SKM-1 (cell line): ENCODE measurements around the gene GPR180.

ENCODE experiments used
- DNase-seq: peaks from one replicate; lab custom pipeline; 2025; ENCODE audit not compliant: unreplicated experiment; lab: John Stamatoyannopoulos, UW

Gene GPR180

GRCh38 chr13:94601446-94602431 lies at the start of gene GPR180:
Gene GPR180 (plus strand): TSS chr13:94601857. CDS start chr13:94601928, 71 bp downstream.
- peak; percentile 96 for DNase-seq

- no peak for DNase-seq
Measured at GRCh38 chr13:94552095-94552494, 49.6 kb upstream of the GPR180 start.

GRCh38 chr13:94553766-94554165 lies 47.9 kb upstream of the GPR180 start:
- DNase-seq: no peak

GRCh38 chr13:94556041-94556440 lies 45.6 kb upstream of the GPR180 start:
- DNase-seq: no peak

GRCh38 chr13:94556621-94557020 lies 45.0 kb upstream of the GPR180 start:
- no peak for DNase-seq

- no peak for DNase-seq
Measured at GRCh38 chr13:94557684-94558235, 43.9 kb upstream of the GPR180 start.

- DNase-seq: no peak
Measured at GRCh38 chr13:94558716-94559115, 42.9 kb upstream of the GPR180 start.

- no peak for DNase-seq
Measured at GRCh38 chr13:94559222-94559795, 42.3 kb upstream of the GPR180 start.

- DNase-seq: no peak
Measured at GRCh38 chr13:94560116-94560515, 41.5 kb upstream of the GPR180 start.

GRCh38 chr13:94561126-94561525 lies 40.5 kb upstream of the GPR180 start:
- DNase-seq: no peak

GRCh38 chr13:94567581-94567980 lies 34.1 kb upstream of the GPR180 start:
- no peak for DNase-seq

- no peak for DNase-seq
Measured at GRCh38 chr13:94568443-94568842, 33.2 kb upstream of the GPR180 start.

- DNase-seq: no peak
Measured at GRCh38 chr13:94569615-94570014, 32.0 kb upstream of the GPR180 start.

GRCh38 chr13:94579063-94579462 lies 22.6 kb upstream of the GPR180 start:
- no peak for DNase-seq

GRCh38 chr13:94583926-94584325 lies 17.7 kb upstream of the GPR180 start:
- no peak for DNase-seq

GRCh38 chr13:94585543-94586101 lies 16.0 kb upstream of the GPR180 start:
- DNase-seq: no peak

- no peak for DNase-seq
Measured at GRCh38 chr13:94586371-94586770, 15.3 kb upstream of the GPR180 start.

GRCh38 chr13:94588541-94588940 lies 13.1 kb upstream of the GPR180 start:
- DNase-seq: no peak

- DNase-seq: no peak
Measured at GRCh38 chr13:94590744-94591143, 10.9 kb upstream of the GPR180 start.

GRCh38 chr13:94595001-94595949 lies 6.4 kb upstream of the GPR180 start:
- no peak for DNase-seq
